Keratinocyte (primary cell): ENCODE data around the gene TMEM135. TPM values are rescaled to one million over a fixed set of nuclear protein-coding genes. Genes with fewer than 3 reads are reported as not detected.

Experiments
- DNase-seq: peaks from one replicate; pipeline ENCODE4 v3.0.0-alpha.2; 2011; ENCODE audit warnings: low read depth, missing footprints, low spot score
- FAIRE-seq: peaks from 2 replicates; lab custom pipeline; 2011; peaks lifted over from hg19 to GRCh38; lab: Jason Lieb, UNC
- H2AFZ ChIP-seq: 2 replicates; pipeline ENCODE4 v1.6.0; 2012; ENCODE audit warnings: low read length, control low read depth, inconsistent platforms; ENCODE audit not compliant: control insufficient read depth
- H3K27ac ChIP-seq: 2 replicates; pipeline ENCODE4 v1.5.1; 2011; ENCODE audit warnings: low read length; ENCODE audit not compliant: control insufficient read depth, insufficient read depth
- H3K27me3 ChIP-seq: 3 replicates; pipeline ENCODE4 v1.6.0; 2011; ENCODE audit warnings: low read length; ENCODE audit not compliant: control insufficient read depth, insufficient read depth; ENCODE audit errors: extremely low read depth
- H3K36me3 ChIP-seq, 2 experiments: 2 replicates in 1 of 2; 3 replicates in 1 of 2; pipeline ENCODE4 v1.5.1; 2011; ENCODE audit warnings: low read length in 2 of 2, mild to moderate bottlenecking in 1 of 2; ENCODE audit not compliant: control insufficient read depth in 2 of 2, insufficient read depth in 2 of 2; ENCODE audit errors: extremely low read depth in 1 of 2
- H3K4me1 ChIP-seq: 3 replicates; pipeline ENCODE4 v1.5.1; 2011; ENCODE audit warnings: low read length; ENCODE audit not compliant: control insufficient read depth, insufficient read depth; ENCODE audit errors: extremely low read depth
- H3K4me2 ChIP-seq: 3 replicates; pipeline ENCODE4 v1.6.0; 2011; ENCODE audit warnings: low read depth, low read length; ENCODE audit not compliant: control insufficient read depth, insufficient read depth; ENCODE audit errors: extremely low read depth
- H3K4me3 ChIP-seq, 3 experiments: fragments of 200-600 bp in 1 of 3; sonication (generic) in 1 of 3; 2 replicates in 2 of 3; 3 replicates in 1 of 3; pipeline ENCODE4 v1.5.1; 2011 to 2016; ENCODE audit warnings: low read length in 3 of 3, mild to moderate bottlenecking in 3 of 3, control low read depth in 2 of 3, inconsistent platforms in 1 of 3, low read depth in 1 of 3, mixed read lengths in 1 of 3, mixed run types in 1 of 3, moderate library complexity in 1 of 3; ENCODE audit not compliant: control insufficient read depth in 2 of 3, insufficient read depth in 2 of 3; ENCODE audit errors: extremely low read depth in 1 of 3
- H3K79me2 ChIP-seq: 2 replicates; pipeline ENCODE4 v1.6.0; 2012; ENCODE audit warnings: low read length; ENCODE audit not compliant: control insufficient read depth, insufficient read depth
- H3K9ac ChIP-seq: 3 replicates; pipeline ENCODE4 v1.6.0; 2011; ENCODE audit warnings: low read length; ENCODE audit not compliant: control insufficient read depth, insufficient read depth; ENCODE audit errors: extremely low read depth
- H3K9me1 ChIP-seq: 3 replicates; pipeline ENCODE4 v1.6.0; 2011; ENCODE audit warnings: low read length; ENCODE audit not compliant: control insufficient read depth, insufficient read depth; ENCODE audit errors: extremely low read depth
- H3K9me3 ChIP-seq: 2 replicates; pipeline ENCODE4 v1.5.1; 2012; ENCODE audit warnings: low read depth, low read length; ENCODE audit not compliant: control insufficient read depth
- H4K20me1 ChIP-seq: 3 replicates; pipeline ENCODE4 v1.6.0; 2011; ENCODE audit warnings: low read length; ENCODE audit not compliant: control insufficient read depth, insufficient read depth; ENCODE audit errors: extremely low read depth
- CTCF ChIP-seq, 3 experiments: IDR thresholded peaks in 1 of 3; conservative IDR thresholded peaks in 1 of 3; optimal IDR thresholded peaks in 1 of 3; 2 replicates in 2 of 3; 3 replicates in 1 of 3; pipeline versions ENCODE3 to v1.5.1; 2011; ENCODE audit warnings: low read length in 3 of 3, mild to moderate bottlenecking in 3 of 3, moderate library complexity in 2 of 3, control low read depth in 1 of 3, inconsistent platforms in 1 of 3; ENCODE audit not compliant: insufficient read depth in 2 of 3; ENCODE audit errors: extremely low read depth in 1 of 3
- EZH2 ChIP-seq: IDR thresholded peaks from one replicate; pipeline ENCODE4 v1.6.1; 2012; ENCODE audit warnings: inconsistent platforms, mild to moderate bottlenecking, low read length, moderate library complexity
- dilution Hi-C: fragments of 300-500 bp; cut with MboI; formaldehyde crosslinking; loops from one replicate; pipeline ENCODE4 v1.7.0; 2020; ENCODE audit warnings: low sequenced_read_pairs; ENCODE audit not compliant: extremely low pct_ligation_motif_present
- polyA plus RNA-seq, 5 experiments: library from polyadenylated mRNA; depleted of rRNA in 3 of 5; stranded (reverse) in 3 of 5; stranded (forward) in 1 of 5; unstranded in 1 of 5; fragments of >200 nt; gene quantifications; 1 replicate in 1 of 5; 2 replicates in 3 of 5; 3 replicates in 1 of 5; pipeline versions ENCODE4 v1.2.1 to v1.2.3, GENCODE V29; 2011 to 2012; ENCODE audit warnings: missing spikeins in 2 of 5, low read depth in 1 of 5, low replicate concordance in 1 of 5

TMEM135 gene
- polyA plus RNA-seq, 1 donor (not counting 4 experiments of a cell fraction or from before 2014, with no cell fraction given), result 15.0 TPM

- H3K9me1 ChIP-seq, result no peaks in the 10 kb centered on the region
- no peaks in the 10 kb centered on the region for H3K9me3 ChIP-seq
- no peaks in the 10 kb centered on the region for H3K4me1 ChIP-seq
- no peak for DNase-seq
- H3K9ac ChIP-seq, result no peak overlapping the region
- H2AFZ ChIP-seq, result no peak overlapping the region
- no peaks in the 10 kb centered on the region for H3K27me3 ChIP-seq
- FAIRE-seq, result no peak
- H3K4me3 ChIP-seq, result no peak overlapping the region
- H3K4me2 ChIP-seq, result no peak overlapping the region
- no peaks in the 10 kb centered on the region for H4K20me1 ChIP-seq
- no peak overlapping the region for H3K27ac ChIP-seq
- TF ChIP-seq EZH2, result no peak
- TF ChIP-seq CTCF (optimal IDR thresholded peaks at IDR 0.05 in 1 of 3, IDR thresholded peaks at IDR 0.05 in 1 of 3, conservative IDR thresholded peaks at IDR 0.05 in 1 of 3; ENCODE audit: extremely low read depth in 1 of 3, insufficient read depth in 2 of 3, low read length in 3 of 3), result no peak
- dilution Hi-C loops, result no loop called here
- no peaks in the 10 kb centered on the region for H3K36me3 ChIP-seq
- H3K79me2 ChIP-seq, result no peaks in the 10 kb centered on the region
These were observed 215.1 kb downstream of the TMEM135 start for GRCh38 chr11:87252869-87253268.

- Histone ChIP-seq H3K9me1 (no peaks in the 10 kb centered on the region), H3K27me3 (no peaks in the 10 kb centered on the region), H3K79me2 (no peaks in the 10 kb centered on the region), H3K36me3 (no peaks in the 10 kb centered on the region), H3K9ac (no peak overlapping the region), H2AFZ (no peak overlapping the region), H3K4me2 (no peak overlapping the region), H3K4me3 (no peak overlapping the region), H4K20me1 (no peaks in the 10 kb centered on the region), H3K27ac (no peak overlapping the region), H3K4me1 (no peaks in the 10 kb centered on the region), H3K9me3 (no peaks in the 10 kb centered on the region)
- no peak for TF ChIP-seq EZH2
- TF ChIP-seq CTCF (optimal IDR thresholded peaks at IDR 0.05 in 1 of 3, IDR thresholded peaks at IDR 0.05 in 1 of 3, conservative IDR thresholded peaks at IDR 0.05 in 1 of 3; ENCODE audit: extremely low read depth in 1 of 3, insufficient read depth in 2 of 3, low read length in 3 of 3), result no peak
- FAIRE-seq (no peak), DNase-seq (no peak)
- dilution Hi-C loops, result no loop called here
These were observed 216.8 kb downstream of the TMEM135 start for GRCh38 chr11:87254562-87254961.
